C4-2B (cell line): ENCODE results near the gene CA10.

ENCODE experiments used
- CTCF ChIP-seq: fragments of 450-650 bp; conservative IDR thresholded peaks from 2 replicates; pipeline ENCODE4 v1.5.1; 2017; ENCODE audit warnings: mild to moderate bottlenecking
- ZFX ChIP-seq: fragments of 450-650 bp; IDR thresholded peaks from 2 replicates; pipeline ENCODE4 v1.6.1; 2017

DNA sequence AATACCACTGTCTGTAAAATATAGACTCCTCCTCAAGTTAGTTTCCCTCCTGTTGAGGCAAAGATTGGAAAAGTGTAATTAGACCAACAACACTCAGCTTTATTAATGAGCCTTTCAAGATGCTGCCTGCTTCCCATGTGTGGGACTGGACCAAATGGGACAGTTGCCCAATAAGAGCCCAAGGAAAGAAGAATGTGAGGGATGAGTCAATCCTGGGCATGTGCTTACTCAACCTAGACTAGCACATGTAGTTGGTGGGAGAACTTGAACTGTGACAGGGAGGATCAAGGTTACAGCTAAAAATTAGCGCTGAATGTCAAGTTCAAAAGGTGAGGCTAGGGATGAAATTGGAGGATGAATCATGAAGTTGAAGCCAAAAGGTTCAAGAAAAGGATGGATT is 435.5 kb downstream of the CA10 start:
- TF ChIP-seq CTCF (no peak), ZFX (no peak)
